ENCODE results near the gene RFX3.
A peak's percentile ranks its signal among the peaks of the same experiment; 100 is the strongest.

The RFX3 gene

DNA sequence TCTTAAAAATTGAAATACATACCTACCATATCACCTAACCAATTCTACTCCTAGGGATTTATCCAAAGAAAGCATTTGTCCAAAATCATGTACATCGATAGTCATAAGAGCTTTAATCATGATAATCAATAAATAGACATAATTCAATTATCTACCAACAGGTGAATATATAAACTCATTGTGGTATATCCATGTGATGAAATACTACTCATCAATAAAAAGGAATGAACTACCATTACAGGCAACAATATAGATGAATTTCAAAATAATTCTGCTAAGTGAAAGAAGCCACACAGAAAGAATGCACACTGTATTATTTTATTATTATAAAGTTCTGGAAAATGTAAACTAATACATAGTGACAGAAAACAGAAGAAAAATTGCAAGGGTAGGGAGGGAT, 81.8 kb downstream of the RFX3 start:
- ChIA-PET POLR2A (no interaction called here), CTCF (interaction anchor here (0.6 to 8.6 kb wide), 5 partner anchors 158 to 586 kb away, joined by 3 to 164 read pairs (median 45); no protein-coding TSS in a partner anchor)
- no peak for DNase-seq (ENCODE audit: low read depth, low spot score)
- no peak overlapping the region for H3K4me3 ChIP-seq (ENCODE audit: low read depth, low read length)
- TF ChIP-seq, protein P1, sequence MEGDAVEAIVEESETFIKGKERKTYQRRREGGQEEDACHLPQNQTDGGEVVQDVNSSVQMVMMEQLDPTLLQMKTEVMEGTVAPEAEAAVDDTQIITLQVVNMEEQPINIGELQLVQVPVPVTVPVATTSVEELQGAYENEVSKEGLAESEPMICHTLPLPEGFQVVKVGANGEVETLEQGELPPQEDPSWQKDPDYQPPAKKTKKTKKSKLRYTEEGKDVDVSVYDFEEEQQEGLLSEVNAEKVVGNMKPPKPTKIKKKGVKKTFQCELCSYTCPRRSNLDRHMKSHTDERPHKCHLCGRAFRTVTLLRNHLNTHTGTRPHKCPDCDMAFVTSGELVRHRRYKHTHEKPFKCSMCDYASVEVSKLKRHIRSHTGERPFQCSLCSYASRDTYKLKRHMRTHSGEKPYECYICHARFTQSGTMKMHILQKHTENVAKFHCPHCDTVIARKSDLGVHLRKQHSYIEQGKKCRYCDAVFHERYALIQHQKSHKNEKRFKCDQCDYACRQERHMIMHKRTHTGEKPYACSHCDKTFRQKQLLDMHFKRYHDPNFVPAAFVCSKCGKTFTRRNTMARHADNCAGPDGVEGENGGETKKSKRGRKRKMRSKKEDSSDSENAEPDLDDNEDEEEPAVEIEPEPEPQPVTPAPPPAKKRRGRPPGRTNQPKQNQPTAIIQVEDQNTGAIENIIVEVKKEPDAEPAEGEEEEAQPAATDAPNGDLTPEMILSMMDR (IDR thresholded peaks at IDR 0.05; ENCODE audit: insufficient read depth, low read length, missing control alignments), result no peak

DNA sequence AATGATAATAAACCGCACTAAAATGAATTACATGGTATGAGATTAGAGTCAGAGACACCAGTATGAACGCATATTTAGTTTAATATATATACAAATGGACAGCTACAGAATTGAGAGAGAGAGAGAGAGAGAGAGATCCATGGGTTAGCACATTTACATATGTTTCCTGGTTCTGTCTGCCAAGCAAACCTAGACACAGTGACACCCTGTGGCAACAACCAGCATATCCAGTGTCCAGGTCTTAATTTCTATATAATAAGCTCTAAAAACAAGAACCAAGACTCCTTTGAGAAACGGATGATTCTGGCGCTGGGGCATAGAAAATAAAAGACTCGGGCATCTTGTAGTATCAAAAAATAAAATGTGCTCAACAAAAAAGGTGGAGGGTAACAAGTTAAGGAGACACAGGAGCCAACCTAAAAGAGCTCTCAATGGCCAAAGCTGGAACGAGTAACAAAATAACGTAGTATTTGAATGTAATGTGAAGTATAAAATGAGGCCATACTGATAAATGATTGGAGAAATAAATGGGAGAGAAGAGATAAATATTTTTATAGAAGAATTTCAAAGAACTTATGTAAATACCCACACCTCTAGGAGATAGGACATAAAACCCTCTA, 84.5 kb downstream of the RFX3 start:
- no peak overlapping the region for H3K4me3 ChIP-seq (ENCODE audit: low read depth, low read length)
- POLR2A ChIA-PET, result no interaction called here
- peak; percentile 29 for DNase-seq (ENCODE audit: low read depth, low spot score)
- CTCF ChIA-PET, result interaction anchor here (0.6 to 8.6 kb wide), 42 partner anchors 9 to 931 kb away, joined by 3 to 164 read pairs (median 5); no protein-coding TSS in a partner anchor
- TF ChIP-seq, protein P1 (IDR thresholded peaks at IDR 0.05; ENCODE audit: insufficient read depth, low read length, missing control alignments), result peak; percentile 66

DNA sequence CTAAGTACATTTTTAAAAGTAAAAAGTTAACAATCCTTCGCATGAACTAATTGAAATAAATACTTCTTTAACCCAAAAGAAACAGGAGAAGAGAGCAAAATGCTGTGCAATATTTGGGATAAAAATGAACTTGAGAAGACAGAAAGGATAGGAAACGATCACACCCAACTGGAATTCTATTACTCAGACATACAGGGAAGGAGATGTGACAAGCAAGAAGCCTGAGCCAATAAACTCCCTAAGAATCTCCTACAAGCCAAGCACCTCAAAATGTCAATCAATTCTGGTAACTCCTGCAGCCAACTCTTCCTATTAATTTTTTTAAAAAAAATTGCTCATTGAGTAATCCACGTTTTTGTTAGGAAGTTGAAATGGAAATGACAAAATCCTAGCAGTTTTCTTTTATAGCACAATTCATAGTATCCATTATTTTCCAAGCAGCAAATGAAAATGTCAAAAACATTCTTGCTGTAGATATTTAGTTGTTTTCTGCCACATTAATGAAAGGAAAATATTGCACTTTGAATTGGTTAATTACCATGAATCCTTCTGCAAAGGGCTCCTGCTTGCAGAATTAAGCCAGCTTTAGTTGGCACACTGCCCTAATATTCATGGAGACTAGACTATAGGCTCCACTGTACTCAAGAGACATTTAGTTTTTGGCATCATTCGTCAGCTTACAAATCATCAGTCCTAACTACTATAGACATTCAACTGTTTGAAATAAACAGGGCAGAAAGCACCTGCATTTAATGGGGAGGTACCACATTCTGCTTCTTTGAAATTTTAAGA, 89.0 kb downstream of the RFX3 start:
- ChIA-PET CTCF (interaction anchor here (0.8 to 8.6 kb wide), 4 partner anchors 56 to 578 kb away, joined by 3 to 79 read pairs (median 5); no protein-coding TSS in a partner anchor), POLR2A (no interaction called here)
- H3K4me3 ChIP-seq (ENCODE audit: low read depth, low read length), result no peak overlapping the region
- DNase-seq (ENCODE audit: low read depth, low spot score), result peak; percentile 7
- TF ChIP-seq, protein P1 (IDR thresholded peaks at IDR 0.05; ENCODE audit: insufficient read depth, low read length, missing control alignments), result no peak

DNA sequence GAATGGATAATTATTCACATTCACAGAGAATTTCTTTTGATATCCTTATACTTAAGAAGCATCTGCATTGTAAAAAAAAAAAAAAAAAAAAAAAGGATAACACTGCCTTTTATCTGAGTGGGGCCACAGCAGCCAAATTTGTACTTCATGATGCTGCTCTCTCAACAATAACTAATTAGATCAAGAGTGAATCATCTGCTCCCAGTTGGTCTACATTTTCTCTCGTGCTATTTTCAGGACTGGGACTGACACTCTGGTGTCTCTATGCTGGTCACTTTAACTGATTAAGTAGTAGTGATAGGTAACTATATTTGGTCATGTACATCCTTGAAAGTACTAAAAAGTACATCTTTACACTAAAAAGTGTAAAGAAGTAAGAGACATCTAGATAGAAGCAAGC, 90.1 kb downstream of the RFX3 start:
- H3K4me3 ChIP-seq (ENCODE audit: low read depth, low read length), result no peak overlapping the region
- ChIA-PET CTCF (no interaction called here), POLR2A (no interaction called here)
- TF ChIP-seq, protein P1 (IDR thresholded peaks at IDR 0.05; ENCODE audit: insufficient read depth, low read length, missing control alignments), result no peak
- DNase-seq (ENCODE audit: low read depth, low spot score), result no peak

DNA sequence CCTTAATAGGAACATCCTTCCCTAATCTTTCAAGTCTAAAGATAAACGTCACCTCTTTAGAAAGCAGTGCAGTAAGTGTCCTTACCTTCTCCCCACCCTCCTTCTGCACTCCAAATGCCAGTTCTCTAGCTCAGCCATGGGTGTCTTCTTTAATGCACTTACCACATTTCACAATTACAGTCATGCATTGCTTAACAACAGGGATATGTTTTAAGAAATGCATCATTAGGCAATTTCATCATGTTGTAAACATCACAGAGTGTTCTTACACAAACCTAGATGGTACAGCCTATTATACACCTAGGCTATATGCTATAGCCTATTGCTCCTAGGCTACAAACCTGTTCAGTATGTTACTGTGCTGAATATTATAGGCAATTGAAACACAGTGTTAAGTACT, 91.2 kb downstream of the RFX3 start:
- ChIA-PET POLR2A (no interaction called here), CTCF (no interaction called here)
- H3K4me3 ChIP-seq (ENCODE audit: low read depth, low read length), result no peak overlapping the region
- TF ChIP-seq, protein P1 (IDR thresholded peaks at IDR 0.05; ENCODE audit: insufficient read depth, low read length, missing control alignments), result no peak
- peak; percentile 37 for DNase-seq (ENCODE audit: low read depth, low spot score)

DNA sequence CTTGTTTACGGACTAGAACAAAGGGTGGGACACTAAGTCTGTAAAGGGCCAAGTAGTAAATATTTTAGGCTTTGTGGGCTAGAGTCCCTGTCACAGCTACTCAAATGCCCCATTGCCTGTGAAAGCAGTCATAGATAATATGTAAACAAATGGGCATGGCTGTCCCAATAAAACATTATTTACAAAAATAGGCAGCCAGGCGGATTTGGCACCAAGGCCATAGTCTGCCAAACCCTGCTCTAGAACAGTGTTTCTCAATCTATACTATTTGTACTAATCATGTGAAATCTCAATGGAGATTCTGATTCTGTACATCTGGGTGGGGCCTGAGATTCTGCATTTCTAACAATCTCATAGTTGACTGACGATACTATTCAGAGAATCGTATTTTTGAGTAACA, 92.0 kb downstream of the RFX3 start:
- DNase-seq (ENCODE audit: low read depth, low spot score), result no peak
- no peak overlapping the region for H3K4me3 ChIP-seq (ENCODE audit: low read depth, low read length)
- TF ChIP-seq, protein P1 (IDR thresholded peaks at IDR 0.05; ENCODE audit: insufficient read depth, low read length, missing control alignments), result no peak
- POLR2A ChIA-PET, result no interaction called here
- CTCF ChIA-PET, result interaction anchor here (1.0 kb wide), 1 partner anchor 576 kb away, joined by 3 read pairs; no protein-coding TSS in a partner anchor
